ENCODE data around the gene DMXL1.

DMXL1 gene

DNA sequence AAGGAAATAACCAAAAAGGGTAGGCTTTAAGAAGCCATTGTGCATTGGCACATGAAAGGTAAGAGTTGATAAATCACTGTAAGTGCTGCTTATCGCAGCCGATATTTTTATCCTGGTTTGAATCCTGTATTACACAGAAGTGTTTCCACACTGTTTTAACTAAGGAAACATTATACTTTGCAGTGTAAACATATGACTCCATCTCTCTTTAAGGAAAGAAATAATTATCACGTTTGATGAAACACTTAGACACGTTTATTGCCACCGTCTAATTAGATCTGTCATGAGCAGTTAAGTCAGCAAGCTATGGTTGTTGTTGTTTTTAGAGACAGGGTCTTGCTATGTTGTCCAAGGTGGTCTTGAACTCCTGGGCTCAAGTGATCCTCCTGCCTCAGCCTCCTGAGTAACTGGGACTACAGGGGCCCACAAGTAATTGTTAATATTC, 199.3 kb downstream of the DMXL1 start:
- DNase-seq, result no peak

- DNase-seq, result no peak
Measured at GRCh38 chr5:119270960-119271757, 200.3 kb downstream of the DMXL1 start.

DNA sequence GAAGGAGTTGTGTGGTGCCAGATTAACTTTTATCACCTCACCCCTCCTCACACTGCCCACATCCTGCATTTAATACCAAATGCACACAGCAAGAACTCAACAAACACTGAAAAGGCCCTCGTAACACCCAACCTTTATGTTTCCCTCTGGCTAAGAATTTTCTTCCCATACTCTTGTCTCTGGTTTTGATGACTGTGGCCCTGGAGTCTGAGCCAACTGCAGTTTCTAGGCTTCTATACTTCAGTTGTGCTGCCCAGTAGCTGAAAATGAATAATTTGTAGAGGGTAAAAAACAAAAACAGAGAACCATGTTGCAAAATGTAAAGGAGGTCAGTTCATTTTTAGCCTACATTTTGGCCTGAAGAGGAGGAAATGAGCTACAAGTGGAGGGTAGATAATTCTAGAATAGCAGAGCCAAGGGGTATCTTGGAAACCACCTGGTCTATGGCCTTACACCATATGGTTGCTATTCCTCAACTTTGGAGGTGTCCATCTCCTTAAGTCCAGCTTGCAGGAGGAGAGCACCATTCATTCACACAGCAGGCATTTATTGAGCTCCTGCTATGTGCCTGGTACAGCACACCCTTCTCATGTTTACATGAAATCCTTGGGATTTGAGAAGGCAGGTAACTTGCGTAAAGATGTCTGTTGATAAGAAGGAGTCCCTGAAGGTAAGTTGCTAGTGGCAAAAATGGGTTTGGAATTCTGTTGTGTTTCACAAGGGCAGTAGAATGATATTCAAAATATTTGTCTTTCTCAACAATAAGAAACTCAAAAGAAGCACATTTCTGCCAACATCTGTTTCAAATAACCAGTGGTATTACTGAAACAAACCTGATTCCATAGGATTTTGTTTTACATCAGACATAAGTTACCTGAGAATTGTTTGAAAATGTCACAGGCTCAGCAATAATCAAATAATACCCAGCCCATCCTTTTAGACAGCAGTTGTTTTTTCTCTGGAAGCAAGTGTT, 201.2 kb downstream of the DMXL1 start:
- DNase-seq, result peak in 1 of 5 donors; percentile 33

- peak in 1 of 5 donors; percentile 33 for DNase-seq
Measured at GRCh38 chr5:119273391-119273839, 202.5 kb downstream of the DMXL1 start.

DNA sequence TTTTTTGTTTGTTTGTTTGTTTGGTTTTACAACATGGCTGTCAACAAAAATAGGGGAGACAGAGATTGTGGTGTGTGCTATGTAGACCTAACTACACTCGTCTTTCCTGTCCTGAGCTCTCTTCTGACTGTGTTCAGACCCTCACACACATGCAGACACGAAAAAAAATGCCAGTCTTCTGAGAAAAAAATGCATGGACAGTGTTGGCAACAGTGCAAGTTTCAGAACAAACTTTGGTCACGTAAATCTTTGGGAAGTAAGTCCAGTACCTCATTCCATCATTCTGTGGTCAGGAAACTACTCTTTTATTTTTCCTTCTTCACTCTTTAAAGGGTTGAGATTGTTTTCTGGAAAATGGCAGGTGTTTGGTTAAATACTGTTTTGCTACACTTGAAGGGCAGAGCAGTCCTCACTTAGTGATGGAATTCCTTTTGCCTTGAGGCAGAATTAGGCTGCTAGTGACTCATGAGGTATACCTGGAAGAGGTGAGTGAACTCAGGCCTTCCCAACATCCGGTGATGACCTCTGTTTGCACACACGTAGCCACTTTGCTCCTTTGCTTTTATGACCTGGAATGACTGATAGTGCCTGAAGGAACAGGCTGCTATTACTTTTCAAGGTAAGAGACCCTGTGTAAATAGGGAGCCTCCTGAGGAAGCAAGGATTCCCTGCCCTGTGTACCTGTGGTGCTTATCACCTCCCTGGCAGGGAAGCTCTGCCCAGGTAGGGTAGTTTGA, 203.3 kb downstream of the DMXL1 start:
- DNase-seq, result peak in 1 of 5 donors; percentile 38

GRCh38 chr5:119274767-119275130, 203.9 kb downstream of the DMXL1 start:
- peak in 1 of 5 donors; percentile 67 for DNase-seq

GRCh38 chr5:119275146-119275545, 204.3 kb downstream of the DMXL1 start:
- peak in 1 of 5 donors; percentile 31 for DNase-seq

DNA sequence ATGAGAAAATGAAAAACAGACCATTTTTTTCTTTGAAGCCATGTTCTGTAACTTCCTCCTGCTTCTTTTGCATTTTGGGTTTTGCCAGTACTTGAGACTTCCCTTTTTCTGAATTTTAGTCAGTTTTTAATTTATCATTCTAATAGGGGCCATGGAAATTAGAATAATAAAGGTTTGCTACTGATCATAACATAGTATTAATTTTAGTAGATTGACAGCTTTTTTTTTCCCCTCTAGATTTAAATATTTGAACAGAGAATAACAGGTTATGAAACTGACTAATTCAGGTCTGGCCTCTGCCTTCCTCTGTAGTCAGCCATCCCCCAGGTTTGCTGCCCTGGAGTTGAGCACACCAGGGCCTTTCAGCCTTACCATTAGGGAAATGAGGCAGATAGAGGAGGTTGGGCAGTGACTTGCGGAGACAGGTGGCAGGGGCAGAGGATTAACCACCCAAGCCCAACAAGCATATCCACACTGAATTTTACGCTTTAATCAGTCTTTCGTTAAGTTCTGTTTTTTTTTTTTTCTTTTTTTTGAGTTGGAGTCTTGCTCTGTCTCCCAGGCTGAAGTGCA, 204.8 kb downstream of the DMXL1 start:
- peak in 1 of 5 donors; percentile 39 for DNase-seq

- no peak for DNase-seq
Measured at GRCh38 chr5:119276978-119277377, 206.1 kb downstream of the DMXL1 start.

DNA sequence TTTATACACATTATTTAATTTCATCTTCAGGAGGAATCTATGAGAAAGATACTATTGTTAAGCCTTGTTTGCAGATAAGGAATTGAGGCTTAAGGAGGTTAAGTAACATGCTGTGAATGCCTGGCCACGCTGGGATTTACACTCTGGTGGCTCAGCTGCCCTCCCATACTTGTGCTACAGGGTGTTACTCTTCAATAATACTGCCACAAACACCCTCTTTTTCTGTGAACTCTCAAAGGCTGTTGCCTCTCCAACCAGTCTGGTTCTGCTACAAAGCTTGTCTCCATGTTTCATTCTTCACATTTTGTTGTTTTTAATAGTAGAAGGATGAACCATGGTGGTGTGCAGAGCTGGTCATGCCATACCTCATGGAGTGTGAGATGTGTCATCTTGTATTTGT, 208.2 kb downstream of the DMXL1 start:
- DNase-seq, result no peak

DNA sequence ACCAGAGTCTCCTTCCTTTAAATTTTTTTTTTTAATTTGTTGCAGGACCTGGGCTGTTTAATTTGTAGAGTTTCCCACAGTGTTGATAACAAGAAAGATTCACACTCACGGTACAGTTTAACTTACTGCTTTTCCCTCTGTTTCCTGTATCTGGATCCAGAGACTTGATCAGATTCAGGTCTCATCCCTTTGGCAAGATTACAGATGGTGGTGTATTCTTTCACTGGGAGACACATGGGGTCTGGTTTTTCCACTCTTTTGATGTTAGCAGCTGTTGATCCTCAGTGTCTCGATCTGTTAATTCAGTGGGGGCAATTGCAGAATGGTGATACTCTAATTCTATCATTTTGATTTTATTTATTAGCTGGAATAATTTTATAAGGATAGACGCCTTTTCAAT, 209.5 kb downstream of the DMXL1 start:
- DNase-seq, result no peak

GRCh38 chr5:119282628-119283027, 211.7 kb downstream of the DMXL1 start:
- DNase-seq, result no peak

DNA sequence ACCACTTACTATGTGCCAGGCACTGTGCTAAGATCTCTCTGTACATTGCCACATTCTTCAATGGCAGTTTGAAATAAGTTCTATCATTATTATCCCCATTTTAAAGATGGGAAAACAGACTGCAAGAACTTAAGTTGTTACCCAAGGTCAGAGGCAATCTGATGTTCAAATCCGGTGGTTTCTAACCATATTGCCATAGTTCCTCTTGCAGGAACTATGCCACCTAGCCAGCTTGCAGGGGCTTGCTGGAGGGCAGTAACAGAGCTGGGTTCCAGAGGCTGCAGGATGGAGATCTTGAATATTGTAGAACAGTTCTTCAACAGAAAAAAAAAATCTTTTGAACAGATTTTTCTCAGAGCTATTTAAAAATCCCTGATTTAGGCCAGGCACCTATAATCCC, 213.1 kb downstream of the DMXL1 start:
- DNase-seq, result no peak

DNA sequence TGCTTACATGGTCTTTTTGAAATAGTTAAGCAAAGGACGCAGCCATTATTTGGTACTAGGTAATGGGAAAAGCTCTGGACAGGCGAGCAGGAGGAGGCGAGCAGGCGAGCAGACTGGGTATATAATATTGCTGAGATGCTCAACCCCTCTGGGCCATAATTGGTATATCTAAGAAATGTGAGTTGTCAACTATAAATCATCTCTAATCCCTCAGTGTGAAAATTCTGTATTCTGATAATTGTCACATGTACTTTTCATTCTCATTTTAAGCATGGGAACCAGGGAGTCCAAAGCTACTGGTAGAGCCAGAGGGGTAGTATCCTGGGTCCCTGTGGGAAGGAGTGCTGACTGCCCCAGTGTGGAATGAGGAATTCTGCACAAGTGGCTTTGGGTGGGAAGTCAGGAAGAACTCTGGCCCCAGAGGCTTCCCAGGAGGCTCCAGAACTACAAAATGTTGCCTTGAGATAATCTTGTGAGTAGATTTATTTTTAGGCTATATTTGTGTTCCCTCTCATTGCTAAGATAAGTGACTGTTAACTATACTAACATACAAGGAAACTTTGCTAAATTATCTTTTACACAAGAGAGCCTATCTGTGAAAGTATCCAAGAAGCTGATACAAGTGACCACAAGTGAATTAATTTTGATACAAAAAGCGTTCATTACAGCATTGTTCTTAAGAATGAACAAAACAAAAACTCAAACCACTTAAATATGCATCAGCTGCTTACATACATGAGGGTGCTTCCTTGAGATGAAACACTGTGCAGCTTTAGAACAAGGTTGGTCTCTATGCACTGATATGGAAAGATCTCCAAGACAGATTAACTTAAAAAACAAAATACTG, 214.4 kb downstream of the DMXL1 start:
- no peak for DNase-seq

DNA sequence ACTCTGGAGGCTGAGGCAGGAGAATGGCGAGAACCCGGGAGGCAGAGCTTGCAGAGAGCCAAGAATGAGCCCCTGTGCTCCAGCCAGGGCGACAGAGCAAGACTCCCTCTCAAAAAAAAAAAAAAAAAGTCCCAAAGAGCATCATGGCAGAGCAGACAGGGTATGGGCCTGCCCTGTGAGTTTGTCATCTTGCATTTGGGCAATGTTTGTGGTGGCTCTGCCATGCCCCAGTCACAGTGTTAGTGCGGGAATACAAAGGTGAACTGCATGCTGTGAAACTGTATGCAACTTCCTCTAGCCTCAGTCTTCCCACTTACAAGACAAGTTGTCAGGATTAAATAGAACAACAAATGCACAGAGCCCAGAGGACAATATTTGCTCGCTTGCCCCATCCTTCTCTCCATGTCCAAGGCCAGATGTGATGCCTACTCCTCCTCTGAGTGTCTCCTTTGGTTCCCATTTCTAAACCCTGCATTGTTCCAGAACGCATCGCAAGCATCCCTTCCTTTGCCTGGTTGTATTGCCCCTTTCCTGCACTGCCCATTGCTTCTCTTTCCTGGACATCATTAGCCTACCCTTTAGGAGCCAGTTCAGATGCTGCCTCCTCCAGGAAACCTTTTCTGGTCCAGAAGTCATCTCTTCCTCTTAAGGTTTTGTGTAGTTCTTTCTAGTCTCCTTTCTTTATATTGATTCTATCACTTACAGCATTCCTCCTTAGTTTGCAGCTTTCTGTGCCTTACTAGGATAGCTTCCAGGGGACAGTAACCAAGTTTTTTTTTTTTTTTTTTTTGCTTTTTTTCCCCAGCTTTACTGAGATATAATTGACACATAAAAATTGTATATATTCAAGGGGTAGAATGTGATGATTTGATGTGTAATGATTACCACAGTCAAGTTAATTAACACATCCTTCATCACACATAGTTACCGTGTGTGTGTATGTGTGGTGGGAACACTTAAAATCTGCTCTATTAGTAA, 215.9 kb downstream of the DMXL1 start:
- DNase-seq, result peak in 1 of 5 donors; percentile 17

DNA sequence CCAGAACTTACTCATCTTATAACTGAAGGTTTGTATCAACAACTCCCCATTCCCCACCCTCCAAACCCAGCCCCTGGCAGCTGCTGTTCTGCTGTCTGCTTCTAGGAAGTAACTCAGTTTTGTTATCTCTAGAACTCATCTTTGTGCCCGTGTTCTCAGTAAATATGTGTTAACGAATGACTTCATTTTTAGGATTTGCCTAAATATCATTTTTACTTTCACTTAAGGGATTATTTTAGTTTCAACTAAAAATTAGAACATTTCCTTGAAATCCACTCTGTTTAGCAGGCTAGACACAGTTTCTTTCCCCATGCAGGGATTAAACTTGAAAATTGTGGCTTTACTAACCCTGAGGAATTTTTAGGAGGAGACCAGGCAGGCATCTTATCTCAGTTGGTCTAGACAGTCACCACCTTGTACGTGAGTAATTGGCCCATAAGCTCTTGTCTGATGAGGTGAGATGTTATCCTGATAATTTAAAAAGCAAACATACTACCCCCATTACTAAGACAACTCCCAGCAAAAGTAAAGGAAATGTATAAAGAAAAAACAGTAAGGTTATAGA, 216.7 kb downstream of the DMXL1 start:
- DNase-seq, result peak; percentile 22 to 73 (median 51)

- DNase-seq, result no peak
Measured at GRCh38 chr5:119288379-119289033, 217.6 kb downstream of the DMXL1 start.

GRCh38 chr5:119289438-119290044, 218.7 kb downstream of the DMXL1 start:
- no peak for DNase-seq

DNA sequence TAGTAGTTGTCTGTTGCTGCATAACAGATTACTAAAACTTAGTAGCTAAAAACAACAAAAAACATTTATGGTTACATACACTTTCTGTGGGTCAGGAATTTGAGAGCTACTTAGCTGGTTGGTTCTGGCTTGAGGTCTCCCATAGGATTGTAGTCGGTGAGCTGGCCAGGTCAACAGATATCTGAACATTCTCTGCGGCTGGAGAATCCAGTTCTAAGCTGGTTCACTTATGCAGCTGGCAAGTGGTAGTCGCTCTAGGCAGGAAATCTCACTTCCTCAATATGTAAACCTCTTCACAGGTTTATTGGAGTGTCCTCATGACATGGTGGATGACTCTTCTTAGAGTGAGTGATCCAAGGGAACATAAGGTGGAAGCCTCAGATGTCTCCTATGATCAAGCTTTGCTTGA, 219.3 kb downstream of the DMXL1 start:
- DNase-seq, result peak in 1 of 5 donors; percentile 54
